ENCODE data around the gene LPGAT1.

LPGAT1 gene

GRCh38 chr1:211822677-211823407 is 7.7 kb downstream of the LPGAT1 start:
- Histone ChIP-seq H3K27me3 (ENCODE audit: control insufficient read depth, insufficient read depth, low read length) (no peaks in the 10 kb centered on the region), H3K9ac (ENCODE audit: low read depth, low read length) (no peak overlapping the region), H3K4me1 (ENCODE audit: control insufficient read depth, insufficient read depth, low read length) (no peaks in the 10 kb centered on the region), H3K9me3 (ENCODE audit: control insufficient read depth, insufficient read depth, low read length) (no peaks in the 10 kb centered on the region), H3K4me3 (ENCODE audit: low read depth, low read length) (no peak overlapping the region), H3K36me3 (ENCODE audit: control insufficient read depth, insufficient read depth, low read length) (no peaks in the 10 kb centered on the region)

- Histone ChIP-seq H3K9ac (ENCODE audit: low read depth, low read length) (no peak overlapping the region), H3K27me3 (ENCODE audit: control insufficient read depth, insufficient read depth, low read length) (no peaks in the 10 kb centered on the region), H3K4me1 (ENCODE audit: control insufficient read depth, insufficient read depth, low read length) (no peaks in the 10 kb centered on the region), H3K4me3 (ENCODE audit: low read depth, low read length) (no peak overlapping the region), H3K9me3 (ENCODE audit: control insufficient read depth, insufficient read depth, low read length) (no peaks in the 10 kb centered on the region), H3K36me3 (ENCODE audit: control insufficient read depth, insufficient read depth, low read length) (no peaks in the 10 kb centered on the region)
These were observed 14.0 kb downstream of the LPGAT1 start for GRCh38 chr1:211816586-211816985.

- Histone ChIP-seq H3K27me3 (ENCODE audit: control insufficient read depth, insufficient read depth, low read length) (no peaks in the 10 kb centered on the region), H3K36me3 (ENCODE audit: control insufficient read depth, insufficient read depth, low read length) (no peaks in the 10 kb centered on the region), H3K4me1 (ENCODE audit: control insufficient read depth, insufficient read depth, low read length) (no peaks in the 10 kb centered on the region), H3K9ac (ENCODE audit: low read depth, low read length) (no peak overlapping the region), H3K9me3 (ENCODE audit: control insufficient read depth, insufficient read depth, low read length) (no peaks in the 10 kb centered on the region), H3K4me3 (ENCODE audit: low read depth, low read length) (no peak overlapping the region)
These were observed 16.2 kb downstream of the LPGAT1 start for GRCh38 chr1:211814313-211814712.

GRCh38 chr1:211813590-211813989 is 17.0 kb downstream of the LPGAT1 start:
- H3K4me3 ChIP-seq (ENCODE audit: low read depth, low read length): no peak overlapping the region
- no peaks in the 10 kb centered on the region for H3K4me1 ChIP-seq (ENCODE audit: control insufficient read depth, insufficient read depth, low read length)
- H3K9me3 ChIP-seq (ENCODE audit: control insufficient read depth, insufficient read depth, low read length): no peaks in the 10 kb centered on the region
- H3K27me3 ChIP-seq (ENCODE audit: control insufficient read depth, insufficient read depth, low read length): no peaks in the 10 kb centered on the region
- H3K36me3 ChIP-seq (ENCODE audit: control insufficient read depth, insufficient read depth, low read length): no peaks in the 10 kb centered on the region
- H3K9ac ChIP-seq (ENCODE audit: low read depth, low read length): no peak overlapping the region

- no peak overlapping the region for H3K4me3 ChIP-seq (ENCODE audit: low read depth, low read length)
- H3K27me3 ChIP-seq (ENCODE audit: control insufficient read depth, insufficient read depth, low read length): no peaks in the 10 kb centered on the region
- H3K9me3 ChIP-seq (ENCODE audit: control insufficient read depth, insufficient read depth, low read length): no peaks in the 10 kb centered on the region
- H3K4me1 ChIP-seq (ENCODE audit: control insufficient read depth, insufficient read depth, low read length): no peaks in the 10 kb centered on the region
- H3K9ac ChIP-seq (ENCODE audit: low read depth, low read length): no peak overlapping the region
- no peaks in the 10 kb centered on the region for H3K36me3 ChIP-seq (ENCODE audit: control insufficient read depth, insufficient read depth, low read length)
These were observed 18.0 kb downstream of the LPGAT1 start for GRCh38 chr1:211812584-211812983.

- no peaks in the 10 kb centered on the region for H3K4me1 ChIP-seq (ENCODE audit: control insufficient read depth, insufficient read depth, low read length)
- H3K36me3 ChIP-seq (ENCODE audit: control insufficient read depth, insufficient read depth, low read length): no peaks in the 10 kb centered on the region
- H3K4me3 ChIP-seq (ENCODE audit: low read depth, low read length): no peak overlapping the region
- no peaks in the 10 kb centered on the region for H3K27me3 ChIP-seq (ENCODE audit: control insufficient read depth, insufficient read depth, low read length)
- H3K9me3 ChIP-seq (ENCODE audit: control insufficient read depth, insufficient read depth, low read length): no peaks in the 10 kb centered on the region
- H3K9ac ChIP-seq (ENCODE audit: low read depth, low read length): no peak overlapping the region
These were observed 18.7 kb downstream of the LPGAT1 start for GRCh38 chr1:211811848-211812247.

GRCh38 chr1:211811126-211811525 is 19.4 kb downstream of the LPGAT1 start:
- Histone ChIP-seq H3K27me3 (ENCODE audit: control insufficient read depth, insufficient read depth, low read length) (no peaks in the 10 kb centered on the region), H3K4me3 (ENCODE audit: low read depth, low read length) (no peak overlapping the region), H3K9ac (ENCODE audit: low read depth, low read length) (no peak overlapping the region), H3K36me3 (ENCODE audit: control insufficient read depth, insufficient read depth, low read length) (no peaks in the 10 kb centered on the region), H3K9me3 (ENCODE audit: control insufficient read depth, insufficient read depth, low read length) (no peaks in the 10 kb centered on the region), H3K4me1 (ENCODE audit: control insufficient read depth, insufficient read depth, low read length) (no peaks in the 10 kb centered on the region)

- Histone ChIP-seq H3K4me3 (ENCODE audit: low read depth, low read length) (no peak overlapping the region), H3K4me1 (ENCODE audit: control insufficient read depth, insufficient read depth, low read length) (no peaks in the 10 kb centered on the region), H3K36me3 (ENCODE audit: control insufficient read depth, insufficient read depth, low read length) (no peaks in the 10 kb centered on the region), H3K9me3 (ENCODE audit: control insufficient read depth, insufficient read depth, low read length) (no peaks in the 10 kb centered on the region), H3K9ac (ENCODE audit: low read depth, low read length) (no peak overlapping the region), H3K27me3 (ENCODE audit: control insufficient read depth, insufficient read depth, low read length) (no peaks in the 10 kb centered on the region)
These were observed 22.1 kb downstream of the LPGAT1 start for GRCh38 chr1:211808475-211808874.

GRCh38 chr1:211804915-211805314 is 25.6 kb downstream of the LPGAT1 start:
- no peaks in the 10 kb centered on the region for H3K4me1 ChIP-seq (ENCODE audit: control insufficient read depth, insufficient read depth, low read length)
- no peaks in the 10 kb centered on the region for H3K36me3 ChIP-seq (ENCODE audit: control insufficient read depth, insufficient read depth, low read length)
- no peak overlapping the region for H3K9ac ChIP-seq (ENCODE audit: low read depth, low read length)
- H3K27me3 ChIP-seq (ENCODE audit: control insufficient read depth, insufficient read depth, low read length): no peaks in the 10 kb centered on the region
- H3K9me3 ChIP-seq (ENCODE audit: control insufficient read depth, insufficient read depth, low read length): no peaks in the 10 kb centered on the region
- H3K4me3 ChIP-seq (ENCODE audit: low read depth, low read length): no peak overlapping the region

GRCh38 chr1:211800925-211801607 is 29.5 kb downstream of the LPGAT1 start:
- Histone ChIP-seq H3K27me3 (ENCODE audit: control insufficient read depth, insufficient read depth, low read length) (no peaks in the 10 kb centered on the region), H3K4me1 (ENCODE audit: control insufficient read depth, insufficient read depth, low read length) (peaks cover 3% of the 10 kb centered on the region), H3K36me3 (ENCODE audit: control insufficient read depth, insufficient read depth, low read length) (no peaks in the 10 kb centered on the region), H3K9ac (ENCODE audit: low read depth, low read length) (no peak overlapping the region), H3K4me3 (ENCODE audit: low read depth, low read length) (no peak overlapping the region), H3K9me3 (ENCODE audit: control insufficient read depth, insufficient read depth, low read length) (no peaks in the 10 kb centered on the region)

- Histone ChIP-seq H3K4me3 (ENCODE audit: low read depth, low read length) (no peak overlapping the region), H3K27me3 (ENCODE audit: control insufficient read depth, insufficient read depth, low read length) (no peaks in the 10 kb centered on the region), H3K4me1 (ENCODE audit: control insufficient read depth, insufficient read depth, low read length) (peaks cover 3% of the 10 kb centered on the region), H3K36me3 (ENCODE audit: control insufficient read depth, insufficient read depth, low read length) (no peaks in the 10 kb centered on the region), H3K9me3 (ENCODE audit: control insufficient read depth, insufficient read depth, low read length) (no peaks in the 10 kb centered on the region), H3K9ac (ENCODE audit: low read depth, low read length) (no peak overlapping the region)
These were observed 32.6 kb downstream of the LPGAT1 start for GRCh38 chr1:211797994-211798393.

- peaks cover 2% of the 10 kb centered on the region for H3K36me3 ChIP-seq (ENCODE audit: control insufficient read depth, insufficient read depth, low read length)
These were observed 38.6 kb downstream of the LPGAT1 start for GRCh38 chr1:211791979-211792378.

More at GRCh38 chr1:211791979-211792378, 38.6 kb downstream of the LPGAT1 start:
- no peaks in the 10 kb centered on the region for H3K9me3 ChIP-seq (ENCODE audit: control insufficient read depth, insufficient read depth, low read length)
- H3K4me3 ChIP-seq (ENCODE audit: low read depth, low read length): no peak overlapping the region
- no peak overlapping the region for H3K9ac ChIP-seq (ENCODE audit: low read depth, low read length)
- no peaks in the 10 kb centered on the region for H3K4me1 ChIP-seq (ENCODE audit: control insufficient read depth, insufficient read depth, low read length)
- no peaks in the 10 kb centered on the region for H3K27me3 ChIP-seq (ENCODE audit: control insufficient read depth, insufficient read depth, low read length)

All from iPS-15b (cell line).